DOHH2 (cell line): ENCODE data around the gene RNF212.

Experiments
- EZH2phosphoT487 ChIP-seq: fragments of 200-600 bp; sonication (generic); IDR thresholded peaks from 2 replicates; pipeline ENCODE4 v1.6.1; 2017; ENCODE audit warnings: borderline replicate concordance, mild to moderate bottlenecking, antibody characterized with exemption, low read length, moderate library complexity, mixed read lengths
- TF ChIP-seq, protein P1 (sequence below): fragments of 200-600 bp; sonication (generic); IDR thresholded peaks from one replicate; pipeline ENCODE4 v1.5.1; 2014; ENCODE audit warnings: antibody characterized with exemption, mild to moderate bottlenecking, low read depth, low read length; ENCODE audit not compliant: poor library complexity, severe bottlenecking

DNA sequence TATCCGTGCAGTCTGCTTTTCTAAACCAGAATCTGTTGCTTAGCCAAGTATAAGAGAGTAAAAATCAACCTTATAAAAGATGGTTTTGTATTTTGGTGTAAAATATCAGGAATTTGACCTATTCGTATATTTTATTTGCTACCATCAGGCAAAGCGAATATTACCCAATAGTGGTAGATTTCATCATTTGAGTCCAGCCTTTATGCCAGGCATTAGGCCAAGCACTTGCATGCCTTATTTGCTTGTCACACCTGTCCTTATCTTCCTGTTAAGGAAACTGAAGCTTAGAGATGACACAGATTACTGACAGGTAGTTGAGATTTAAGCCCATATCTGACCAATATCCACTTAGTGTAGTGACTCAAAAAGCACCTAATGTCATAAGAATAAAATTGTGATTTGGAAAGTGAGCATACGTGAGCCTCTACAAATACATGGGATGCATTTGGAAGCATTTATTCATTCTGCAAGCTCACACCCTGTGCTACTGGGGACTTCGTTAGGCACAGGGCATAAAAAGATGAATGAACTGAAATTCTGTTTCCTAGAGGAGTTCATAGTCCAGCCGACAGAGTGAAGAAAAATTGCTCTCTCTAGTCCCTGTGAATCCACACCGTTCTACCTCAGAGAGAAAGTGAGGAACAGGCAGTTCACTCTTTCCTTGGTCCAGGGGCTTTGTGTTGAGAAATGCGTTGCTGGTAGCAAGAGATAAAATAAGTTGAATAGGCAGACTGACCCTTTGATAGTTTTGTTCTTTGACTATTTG, 2.3 kb upstream of the RNF212 start:
- TF ChIP-seq, protein P1, sequence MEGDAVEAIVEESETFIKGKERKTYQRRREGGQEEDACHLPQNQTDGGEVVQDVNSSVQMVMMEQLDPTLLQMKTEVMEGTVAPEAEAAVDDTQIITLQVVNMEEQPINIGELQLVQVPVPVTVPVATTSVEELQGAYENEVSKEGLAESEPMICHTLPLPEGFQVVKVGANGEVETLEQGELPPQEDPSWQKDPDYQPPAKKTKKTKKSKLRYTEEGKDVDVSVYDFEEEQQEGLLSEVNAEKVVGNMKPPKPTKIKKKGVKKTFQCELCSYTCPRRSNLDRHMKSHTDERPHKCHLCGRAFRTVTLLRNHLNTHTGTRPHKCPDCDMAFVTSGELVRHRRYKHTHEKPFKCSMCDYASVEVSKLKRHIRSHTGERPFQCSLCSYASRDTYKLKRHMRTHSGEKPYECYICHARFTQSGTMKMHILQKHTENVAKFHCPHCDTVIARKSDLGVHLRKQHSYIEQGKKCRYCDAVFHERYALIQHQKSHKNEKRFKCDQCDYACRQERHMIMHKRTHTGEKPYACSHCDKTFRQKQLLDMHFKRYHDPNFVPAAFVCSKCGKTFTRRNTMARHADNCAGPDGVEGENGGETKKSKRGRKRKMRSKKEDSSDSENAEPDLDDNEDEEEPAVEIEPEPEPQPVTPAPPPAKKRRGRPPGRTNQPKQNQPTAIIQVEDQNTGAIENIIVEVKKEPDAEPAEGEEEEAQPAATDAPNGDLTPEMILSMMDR: no peak
- TF ChIP-seq EZH2phosphoT487: no peak
